GM18861 (cell line): ENCODE measurements around the gene XRCC6.
A peak's percentile ranks its signal among the peaks of the same experiment; 100 is the strongest.
"Not testable (repeated sequence)": the region's sequence is repeated elsewhere in the genome, so short reads cannot be mapped to it uniquely, and the experiment has no call there.

Experiments
- ATAC-seq: cut with Tn5 transposase; IDR thresholded peaks from one replicate; pipeline ENCODE4 v1.9.1; 2021; ENCODE audit not compliant: unreplicated experiment

XRCC6 gene

GRCh38 chr22:41683052-41683451, 62.0 kb downstream of the XRCC6 start:
- no peak for ATAC-seq

GRCh38 chr22:41683616-41684015, 62.5 kb downstream of the XRCC6 start:
- ATAC-seq, result no peak

GRCh38 chr22:41684194-41684593, 63.1 kb downstream of the XRCC6 start:
- ATAC-seq, result no peak

GRCh38 chr22:41686890-41687289, 65.8 kb downstream of the XRCC6 start:
- not testable (repeated sequence) for ATAC-seq

- no peak for ATAC-seq
These were observed 66.8 kb downstream of the XRCC6 start for GRCh38 chr22:41687901-41688364.

- ATAC-seq, result peak; percentile 81
These were observed 67.5 kb downstream of the XRCC6 start, which contains the start of gene SNU13 for GRCh38 chr22:41688365-41689211. SNU13 (minus strand) TSS chr22:41688867; CDS start chr22:41688796, 71 bp downstream.

- ATAC-seq, result no peak
These were observed 69.4 kb downstream of the XRCC6 start for GRCh38 chr22:41690476-41690875.

- no peak for ATAC-seq
These were observed 74.1 kb downstream of the XRCC6 start for GRCh38 chr22:41695211-41695610.

GRCh38 chr22:41696703-41697102, 75.6 kb downstream of the XRCC6 start:
- no peak for ATAC-seq

- ATAC-seq, result no peak
These were observed 76.2 kb downstream of the XRCC6 start for GRCh38 chr22:41697126-41697775.

- no peak for ATAC-seq
These were observed 78.4 kb downstream of the XRCC6 start, which contains the start of gene MEI1 for GRCh38 chr22:41699264-41700107. MEI1 (plus strand) TSS chr22:41699503; CDS start chr22:41699539, 36 bp downstream.

GRCh38 chr22:41700108-41700364, 78.9 kb downstream of the XRCC6 start:
- ATAC-seq, result no peak

GRCh38 chr22:41702763-41703162, 81.7 kb downstream of the XRCC6 start:
- no peak for ATAC-seq

- no peak for ATAC-seq
These were observed 88.2 kb downstream of the XRCC6 start for GRCh38 chr22:41709341-41709740.

GRCh38 chr22:41713004-41713403, 91.9 kb downstream of the XRCC6 start:
- ATAC-seq, result no peak
